Naive thymus-derived CD4-positive, alpha-beta T cell (primary cell): Measurements from ENCODE around the gene FILIP1L. TPM values are rescaled to one million over a fixed set of nuclear protein-coding genes. Genes with fewer than 3 reads are reported as not detected.
A peak's percentile ranks its signal among the peaks of the same experiment; 100 is the strongest.

Source experiments
- ATAC-seq: fragments of 150-1000 bp; cut with Tn5 transposase; 2 replicates; pipeline ENCODE4 v1.10.0; 2021; ENCODE audit warnings: mild to moderate bottlenecking, moderate library complexity
- CTCF ChIA-PET: fragments of 350-600 bp; sonication (Branson Sonifier 250); formaldehyde crosslinking; loops from one replicate; lab custom pipeline; 2021; ENCODE audit warnings: antibody characterized with exemption; lab: Charles Lee
- POLR2A ChIA-PET: fragments of 350-600 bp; sonication (Branson Sonifier 250); formaldehyde crosslinking; loops from one replicate; lab custom pipeline; 2021; ENCODE audit warnings: antibody characterized with exemption, inconsistent platforms; lab: Charles Lee
- DNase-seq, 9 donors: peaks; one replicate each; pipeline versions ENCODE4 v3.0.0 to v3.0.0-alpha.2; 2020 to 2022; ENCODE audit warnings: mixed read lengths in 1 of 9
- H3K27ac ChIP-seq: one replicate; pipeline ENCODE4 v1.7.0; 2013; ENCODE audit warnings: mild to moderate bottlenecking, low read depth, low read length, moderate library complexity
- H3K27me3 ChIP-seq, 2 donors: one replicate each; pipeline ENCODE4 v1.7.0; 2013; ENCODE audit warnings: low read length in 2 of 2, mild to moderate bottlenecking in 2 of 2, moderate library complexity in 2 of 2; ENCODE audit not compliant: control insufficient read depth in 2 of 2, insufficient read depth in 2 of 2
- H3K36me3 ChIP-seq, 3 experiments: 1 replicate in 2 of 3; 2 replicates in 1 of 3; pipeline ENCODE4 v1.7.0; 2013; ENCODE audit warnings: low read length in 3 of 3, mild to moderate bottlenecking in 3 of 3, moderate library complexity in 1 of 3; ENCODE audit not compliant: insufficient read depth in 3 of 3, control insufficient read depth in 2 of 3
- H3K4me1 ChIP-seq, 2 donors: one replicate each; pipeline ENCODE4 v1.7.0; 2013; ENCODE audit warnings: low read length in 2 of 2, mild to moderate bottlenecking in 2 of 2, moderate library complexity in 1 of 2; ENCODE audit not compliant: control insufficient read depth in 2 of 2, insufficient read depth in 2 of 2
- H3K4me3 ChIP-seq: 2 replicates; pipeline ENCODE4 v1.7.0; 2013; ENCODE audit warnings: mild to moderate bottlenecking, low read length
- H3K9me3 ChIP-seq, 3 experiments: 1 replicate in 2 of 3; 2 replicates in 1 of 3; pipeline ENCODE4 v1.7.0; 2013; ENCODE audit warnings: low read length in 3 of 3; ENCODE audit not compliant: control insufficient read depth in 2 of 3
- H3K27ac Mint-ChIP-seq, 9 donors: one replicate each; pipeline ENCODE4 v1.8.0; 2020 to 2022; ENCODE audit warnings: mixed read lengths in 9 of 9, mild to moderate bottlenecking in 8 of 9, moderate library complexity in 5 of 9, inconsistent platforms in 2 of 9
- H3K27me3 Mint-ChIP-seq, 5 donors: one replicate each; pipeline ENCODE4 v1.8.0; 2021 to 2022; ENCODE audit warnings: mixed read lengths in 5 of 5, mild to moderate bottlenecking in 1 of 5
- H3K36me3 Mint-ChIP-seq, 5 donors: one replicate each; pipeline ENCODE4 v1.8.0; 2020 to 2022; ENCODE audit warnings: mixed read lengths in 5 of 5, mild to moderate bottlenecking in 3 of 5, inconsistent platforms in 1 of 5
- H3K4me1 Mint-ChIP-seq, 7 donors: one replicate each; pipeline ENCODE4 v1.8.0; 2020 to 2022; ENCODE audit warnings: mixed read lengths in 7 of 7, mild to moderate bottlenecking in 3 of 7, inconsistent platforms in 1 of 7
- H3K4me3 Mint-ChIP-seq, 10 donors: one replicate each; pipeline ENCODE4 v1.8.0; 2020 to 2022; ENCODE audit warnings: mild to moderate bottlenecking in 10 of 10, mixed read lengths in 10 of 10, moderate library complexity in 6 of 10, inconsistent platforms in 2 of 10
- H3K9me3 Mint-ChIP-seq, 11 donors: one replicate each; pipeline ENCODE4 v1.8.0; 2020 to 2022; ENCODE audit warnings: mixed read lengths in 11 of 11, mild to moderate bottlenecking in 4 of 11, inconsistent platforms in 1 of 11, moderate library complexity in 1 of 11
- intact Hi-C, 2 donors: fragments of 100-400 bp; cut with micrococcal nuclease; formaldehyde crosslinking; loops; one replicate each; pipeline ENCODE4 v1.15.1; 2023
- polyA plus RNA-seq, 2 donors: library from polyadenylated mRNA; unstranded; fragments of 300-500 nt; fragmentation: Illumina TruSeq; gene quantifications; one replicate each; pipeline ENCODE4 v1.2.3, GENCODE V29; 2021
- total RNA-seq, 6 experiments: library from RNA in 5 of 6; stranded (reverse) in 5 of 6; gene quantifications; 1 replicate in 5 of 6; 2 replicates in 1 of 6; pipeline ENCODE4 v1.2.3 and lab custom pipeline; 2021 to 2026

Gene FILIP1L
- total and polyA plus RNA-seq, 7 experiments from 2014 or later = 0.13 to 6.7 (median 0.39) TPM; not detected in 2

- Mint-ChIP-seq H3K4me3 (no peak overlapping the region), H3K27ac (peak overlapping the region in 1 of 9 donors; percentile 52), H3K9me3 (no peaks in the 10 kb centered on the region), H3K36me3 (peaks cover 0 to 6% (median 3%) of the 10 kb centered on the region in 5 donors), H3K27me3 (peaks cover 0 to 23% (median 0%) of the 10 kb centered on the region in 5 donors), H3K4me1 (peaks cover 10 to 74% (median 31%) of the 10 kb centered on the region in 7 donors)
- ChIA-PET CTCF (interaction anchor here (0.7 kb wide), 1 partner anchor 14 kb away, joined by 9 read pairs; no protein-coding TSS in a partner anchor), POLR2A (no interaction called here)
- H3K27ac ChIP-seq = no peak overlapping the region
- no peaks in the 10 kb centered on the region for H3K9me3 ChIP-seq
- H3K4me3 ChIP-seq = no peak overlapping the region
- ATAC-seq (no peak), DNase-seq (no peak)
- peaks cover 0 to 6% of the 10 kb centered on the region in 2 donors for H3K27me3 ChIP-seq
- intact Hi-C loops = loop anchor here in 1 of 2 donors (10.0 kb wide), 1 partner anchor 533 kb away; the partner anchor contains the start of genes LNP1 and TOMM70
- H3K4me1 ChIP-seq = peaks cover 10 to 15% of the 10 kb centered on the region in 2 donors
- H3K36me3 ChIP-seq = no peaks in the 10 kb centered on the region
Measured at GRCh38 chr3:99871231-99872045, 242.9 kb downstream of the FILIP1L start.

- Mint-ChIP-seq H3K9me3 (no peaks in the 10 kb centered on the region), H3K27ac (no peak overlapping the region), H3K4me1 (peaks cover 14 to 78% (median 36%) of the 10 kb centered on the region in 7 donors), H3K27me3 (peaks cover 0 to 20% (median 0%) of the 10 kb centered on the region in 5 donors), H3K36me3 (peaks cover 0 to 6% (median 3%) of the 10 kb centered on the region in 5 donors), H3K4me3 (no peak overlapping the region)
- no peaks in the 10 kb centered on the region for H3K36me3 ChIP-seq
- CTCF ChIA-PET = interaction anchor here (1.3 kb wide), 1 partner anchor 22 kb away, joined by 3 read pairs; no protein-coding TSS in a partner anchor
- H3K4me1 ChIP-seq = peaks cover 10 to 22% of the 10 kb centered on the region in 2 donors
- H3K27me3 ChIP-seq = peaks cover 0 to 6% of the 10 kb centered on the region in 2 donors
- ATAC-seq = no peak
- intact Hi-C loops = loop anchor here in 1 of 2 donors (10.0 kb wide), 1 partner anchor 534 kb away; the partner anchor contains the start of genes LNP1 and TOMM70
- POLR2A ChIA-PET = no interaction called here
- H3K27ac ChIP-seq = no peak overlapping the region
- H3K4me3 ChIP-seq = no peak overlapping the region
- DNase-seq = no peak
- no peaks in the 10 kb centered on the region for H3K9me3 ChIP-seq
Measured at GRCh38 chr3:99870712-99871111, 243.6 kb downstream of the FILIP1L start.

- peaks cover 0 to 6% of the 10 kb centered on the region in 2 donors for H3K27me3 ChIP-seq
- H3K9me3 ChIP-seq = no peaks in the 10 kb centered on the region
- no peak overlapping the region for H3K4me3 Mint-ChIP-seq
- ATAC-seq (no peak), DNase-seq (no peak)
- intact Hi-C loops = loop anchor here in 1 of 2 donors (10.0 kb wide), 1 partner anchor 535 kb away; the partner anchor contains the start of genes LNP1 and TOMM70
- peaks cover under 1 to 11% of the 10 kb centered on the region in 2 donors for H3K4me1 ChIP-seq
- no peaks in the 10 kb centered on the region for H3K36me3 ChIP-seq
- H3K4me3 ChIP-seq = no peak overlapping the region
- H3K27ac Mint-ChIP-seq = no peak overlapping the region
- peaks cover 0 to 8% (median 4%) of the 10 kb centered on the region in 5 donors for H3K36me3 Mint-ChIP-seq
- no peak overlapping the region for H3K27ac ChIP-seq
- ChIA-PET CTCF (interaction anchor here (1.3 kb wide), 1 partner anchor 21 kb away, joined by 3 read pairs; no protein-coding TSS in a partner anchor), POLR2A (no interaction called here)
- peaks cover 16 to 81% (median 34%) of the 10 kb centered on the region in 7 donors for H3K4me1 Mint-ChIP-seq
- peaks cover 0 to 14% (median 0%) of the 10 kb centered on the region in 5 donors for H3K27me3 Mint-ChIP-seq
- no peaks in the 10 kb centered on the region for H3K9me3 Mint-ChIP-seq
Measured at GRCh38 chr3:99869621-99870020, 244.7 kb downstream of the FILIP1L start.

- peak overlapping the region in 1 of 10 donors; percentile 79 for H3K4me3 Mint-ChIP-seq
- no peaks in the 10 kb centered on the region for H3K9me3 Mint-ChIP-seq
- POLR2A ChIA-PET = no interaction called here
- peaks cover 16 to 81% (median 28%) of the 10 kb centered on the region in 7 donors for H3K4me1 Mint-ChIP-seq
- CTCF ChIA-PET = no interaction called here
- H3K36me3 Mint-ChIP-seq = peaks cover 0 to 15% (median 4%) of the 10 kb centered on the region in 5 donors
- peak overlapping the region in 3 of 9 donors; percentile 32 to 89 (median 53) for H3K27ac Mint-ChIP-seq
- no peaks in the 10 kb centered on the region for H3K36me3 ChIP-seq
- H3K27me3 Mint-ChIP-seq = peaks cover 0 to 3% (median 0%) of the 10 kb centered on the region in 5 donors
- H3K4me3 ChIP-seq = no peak overlapping the region
- intact Hi-C loops = loop anchor here in 1 of 2 donors (1.0 kb wide), 1 partner anchor 8 kb away; no protein-coding TSS in a partner anchor
- H3K27me3 ChIP-seq = peaks cover 0 to under 1% of the 10 kb centered on the region in 2 donors
- ATAC-seq (no peak), DNase-seq (no peak)
- no peak overlapping the region for H3K27ac ChIP-seq
- peaks cover 0 to 8% of the 10 kb centered on the region in 2 donors for H3K4me1 ChIP-seq
- H3K9me3 ChIP-seq = no peaks in the 10 kb centered on the region
Measured at GRCh38 chr3:99868311-99868646, 246.0 kb downstream of the FILIP1L start.

- H3K27ac ChIP-seq = no peak overlapping the region
- no peaks in the 10 kb centered on the region for H3K27me3 ChIP-seq
- H3K27ac Mint-ChIP-seq = peak overlapping the region in 3 of 9 donors; percentile 32 to 89 (median 53)
- ChIA-PET POLR2A (no interaction called here), CTCF (no interaction called here)
- no peaks in the 10 kb centered on the region for H3K9me3 ChIP-seq
- peaks cover 0 to 2% (median 0%) of the 10 kb centered on the region in 5 donors for H3K27me3 Mint-ChIP-seq
- intact Hi-C loops = loop anchor here in 1 of 2 donors (1.0 to 2.0 kb wide), 3 partner anchors 9 to 343 kb away; no protein-coding TSS in a partner anchor
- peak overlapping the region in 1 of 10 donors; percentile 79 for H3K4me3 Mint-ChIP-seq
- H3K9me3 Mint-ChIP-seq = no peaks in the 10 kb centered on the region
- H3K4me1 ChIP-seq = peaks cover 0 to 8% of the 10 kb centered on the region in 2 donors
- peak; percentile 45 for ATAC-seq
- no peak for DNase-seq
- H3K36me3 Mint-ChIP-seq = peaks cover 3 to 18% (median 7%) of the 10 kb centered on the region in 5 donors
- peaks cover 16 to 84% (median 28%) of the 10 kb centered on the region in 7 donors for H3K4me1 Mint-ChIP-seq
- H3K36me3 ChIP-seq = no peaks in the 10 kb centered on the region
- no peak overlapping the region for H3K4me3 ChIP-seq
Measured at GRCh38 chr3:99867594-99868310, 246.5 kb downstream of the FILIP1L start.

GRCh38 chr3:99866261-99866761, 248.0 kb downstream of the FILIP1L start:
- Histone ChIP-seq H3K4me3 (no peak overlapping the region), H3K27me3 (no peaks in the 10 kb centered on the region), H3K9me3 (no peaks in the 10 kb centered on the region), H3K4me1 (peaks cover 0 to 8% of the 10 kb centered on the region in 2 donors), H3K27ac (no peak overlapping the region), H3K36me3 (no peaks in the 10 kb centered on the region)
- H3K27ac Mint-ChIP-seq = peak overlapping the region in 2 of 9 donors; percentile 70 to 89
- peak; percentile 42 for ATAC-seq
- peak in 1 of 9 donors; percentile 28 for DNase-seq
- H3K36me3 Mint-ChIP-seq = peaks cover 5 to 24% (median 10%) of the 10 kb centered on the region in 5 donors
- CTCF ChIA-PET = no interaction called here
- H3K4me1 Mint-ChIP-seq = peaks cover 17 to 75% (median 28%) of the 10 kb centered on the region in 7 donors
- H3K9me3 Mint-ChIP-seq = no peaks in the 10 kb centered on the region
- peak overlapping the region in 2 of 10 donors; percentile 19 to 79 for H3K4me3 Mint-ChIP-seq
- H3K27me3 Mint-ChIP-seq = no peaks in the 10 kb centered on the region
- intact Hi-C loops = loop anchor here in 1 of 2 donors (2.0 kb wide), 2 partner anchors 206 to 344 kb away; no protein-coding TSS in a partner anchor
- POLR2A ChIA-PET = no interaction called here
